ENCODE data around the gene NHEJ1.
A peak's percentile ranks its signal among the peaks of the same experiment; 100 is the strongest.

The NHEJ1 gene

DNA sequence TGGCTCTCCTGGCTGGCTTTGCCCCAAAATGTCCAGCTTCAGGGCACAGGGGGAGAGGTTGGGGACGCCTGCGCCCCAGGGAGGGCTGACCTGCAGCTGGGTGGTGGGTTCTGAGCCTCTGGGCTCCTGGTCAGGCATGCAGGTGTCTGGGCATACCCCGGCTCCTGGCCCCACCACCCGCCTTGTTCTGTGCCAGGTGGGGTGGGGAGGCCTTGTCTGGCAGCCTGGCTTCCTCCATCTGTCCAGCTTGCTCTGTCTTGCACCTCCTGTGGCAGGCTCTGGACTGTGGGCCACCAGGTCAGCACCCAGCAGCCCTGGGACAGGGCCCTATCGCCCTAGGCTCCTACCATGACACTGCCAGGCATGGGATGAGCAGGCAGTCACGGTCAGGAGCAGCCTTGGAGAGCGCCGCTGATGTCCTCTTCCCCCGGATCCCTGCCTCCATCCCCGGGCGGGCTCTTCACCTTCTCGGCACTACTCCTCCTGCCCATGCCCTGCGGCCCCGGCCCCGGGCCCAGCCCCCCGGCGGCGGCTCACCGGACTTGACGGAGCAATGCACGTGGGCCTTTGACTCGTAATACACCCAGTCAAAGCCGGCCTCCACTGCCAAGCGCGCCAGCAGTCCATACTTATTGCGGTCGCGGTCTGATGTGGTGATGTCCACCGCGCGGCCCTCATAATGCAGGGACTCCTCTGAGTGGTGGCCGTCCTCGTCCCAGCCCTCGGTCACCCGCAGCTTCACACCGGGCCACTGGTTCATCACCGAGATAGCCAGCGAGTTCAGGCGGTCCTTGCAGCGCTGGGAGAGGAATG is 103.5 kb downstream of the NHEJ1 start:
- DNase-seq = no peak

DNA sequence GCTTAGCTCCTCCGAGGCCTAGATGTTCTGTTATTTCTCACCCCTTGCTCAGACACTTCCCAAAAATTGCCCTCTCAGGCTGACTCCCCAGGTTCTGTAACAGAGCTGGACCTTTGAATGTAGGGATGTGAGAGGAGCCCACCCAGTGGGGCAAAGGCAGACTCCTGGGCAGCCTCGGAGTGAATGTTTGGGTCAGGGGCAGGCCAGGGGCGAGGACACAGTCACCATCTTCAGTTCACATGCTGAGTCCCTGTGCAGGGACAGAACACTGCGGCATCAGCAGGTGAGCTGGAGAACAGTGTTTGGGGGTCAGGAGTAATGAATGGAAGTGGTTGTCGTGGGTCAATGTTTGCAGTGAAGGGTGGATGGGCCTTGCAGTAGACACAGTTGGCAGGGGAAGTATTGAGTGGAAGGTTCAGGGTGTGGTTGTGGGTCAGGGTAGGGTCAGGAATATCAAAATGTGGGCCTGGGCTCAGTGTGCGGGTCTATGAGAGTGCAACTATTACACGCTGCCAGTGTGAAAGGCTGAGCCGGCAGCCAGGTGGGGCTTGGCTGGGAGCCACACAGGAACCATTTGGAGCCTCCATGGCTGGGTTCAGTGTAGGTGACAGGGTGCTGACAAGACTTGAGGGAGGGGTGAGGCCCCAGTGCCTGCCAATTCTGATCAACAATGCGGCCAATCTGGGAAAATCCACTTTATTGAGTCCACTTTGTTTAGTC is 104.3 kb downstream of the NHEJ1 start:
- no peak for DNase-seq

DNA sequence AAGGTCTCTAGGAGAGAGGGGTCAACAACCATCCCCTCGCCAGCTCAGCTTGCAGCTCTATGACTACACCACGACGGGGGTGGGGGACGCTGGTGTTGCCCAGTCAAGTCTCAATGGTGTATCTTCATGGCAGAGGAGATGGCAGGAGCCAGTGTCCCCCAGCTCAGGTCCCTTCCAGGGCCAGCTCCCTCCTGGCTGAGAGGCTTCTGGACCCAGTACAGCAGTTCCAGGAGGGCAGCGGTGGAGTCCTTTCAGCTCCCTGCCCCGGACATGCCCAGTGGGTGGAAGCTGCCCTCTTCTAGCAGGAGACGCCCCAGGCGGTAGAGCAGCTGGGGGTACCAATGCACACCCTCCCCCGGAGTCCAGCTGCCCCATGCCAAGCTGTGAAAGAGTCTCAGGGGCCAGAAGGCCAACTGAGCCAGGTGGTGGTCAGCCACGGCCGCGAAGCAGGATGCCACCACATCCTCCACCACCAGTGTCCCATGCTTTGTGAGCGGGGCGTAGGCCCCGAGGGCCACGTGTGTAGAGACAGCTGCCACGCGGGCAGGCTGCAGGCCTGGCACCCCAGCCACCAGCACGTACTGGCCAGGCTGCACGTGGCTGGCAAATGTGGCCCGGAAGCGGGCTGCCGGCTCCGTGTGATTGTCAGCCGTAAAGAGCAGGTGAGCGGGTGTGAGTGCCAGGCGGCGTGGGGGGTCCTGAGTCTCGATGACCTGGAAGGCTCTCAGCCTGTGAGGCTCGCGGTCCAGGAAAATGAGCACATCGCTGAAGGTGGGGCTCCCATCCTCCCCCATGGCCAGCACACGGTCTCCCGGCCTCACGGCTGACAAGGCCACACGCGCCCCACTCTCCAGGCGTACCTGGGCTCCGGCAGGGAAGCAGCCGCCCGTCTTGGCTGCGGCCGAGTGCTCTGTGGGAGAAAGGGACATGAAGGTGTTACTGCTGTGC is 105.4 kb downstream of the NHEJ1 start:
- no peak for DNase-seq

DNA sequence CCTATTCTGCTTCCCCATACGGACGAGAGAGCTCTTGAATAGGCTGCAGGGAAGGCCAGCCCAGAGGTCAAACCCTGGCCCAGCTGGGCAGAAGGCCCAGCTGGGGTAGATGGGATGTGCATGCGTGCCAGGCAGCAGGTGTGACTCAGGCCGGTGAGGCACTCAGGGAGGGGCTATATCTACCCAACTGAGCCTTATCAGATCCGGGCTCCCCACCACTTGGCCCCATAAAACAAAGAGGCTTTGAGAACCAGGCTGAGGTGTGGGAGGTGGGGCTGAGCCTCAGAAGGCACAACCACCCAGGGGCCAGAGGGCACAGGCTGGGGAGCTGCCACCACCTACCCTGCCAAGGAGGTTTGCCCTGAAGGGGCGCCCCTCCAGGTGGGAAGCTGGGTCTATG is 111.3 kb downstream of the NHEJ1 start:
- no peak for DNase-seq

DNA sequence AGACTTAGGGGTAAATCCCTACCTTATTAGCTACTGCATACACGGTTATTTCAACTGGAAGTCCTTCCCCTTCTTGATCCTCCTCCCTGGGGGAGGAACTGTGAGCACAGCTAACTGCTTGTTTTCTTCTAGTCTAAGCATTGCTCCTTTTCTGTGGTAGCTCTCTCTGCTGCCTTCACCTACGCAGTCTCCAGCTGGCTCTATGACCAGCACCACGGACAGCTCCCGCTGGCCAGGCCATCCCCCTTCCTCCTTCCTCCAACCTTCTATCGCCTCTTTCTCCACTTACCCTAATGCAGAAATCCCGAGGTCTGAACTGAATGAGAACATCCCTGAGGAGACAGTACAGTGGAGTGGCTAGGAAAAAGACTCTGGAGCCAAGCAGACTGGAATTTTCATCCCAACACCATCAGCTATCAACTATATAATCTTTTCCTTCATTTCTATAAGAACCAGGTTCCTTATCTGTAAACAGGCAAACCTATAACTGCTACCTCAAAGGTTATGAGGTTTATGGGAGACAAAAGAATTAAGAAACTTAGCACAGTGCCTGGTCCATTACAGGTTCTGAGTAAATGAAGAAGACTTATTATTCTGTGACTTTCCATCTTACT is 114.6 kb downstream of the NHEJ1 start:
- DNase-seq = no peak

DNA sequence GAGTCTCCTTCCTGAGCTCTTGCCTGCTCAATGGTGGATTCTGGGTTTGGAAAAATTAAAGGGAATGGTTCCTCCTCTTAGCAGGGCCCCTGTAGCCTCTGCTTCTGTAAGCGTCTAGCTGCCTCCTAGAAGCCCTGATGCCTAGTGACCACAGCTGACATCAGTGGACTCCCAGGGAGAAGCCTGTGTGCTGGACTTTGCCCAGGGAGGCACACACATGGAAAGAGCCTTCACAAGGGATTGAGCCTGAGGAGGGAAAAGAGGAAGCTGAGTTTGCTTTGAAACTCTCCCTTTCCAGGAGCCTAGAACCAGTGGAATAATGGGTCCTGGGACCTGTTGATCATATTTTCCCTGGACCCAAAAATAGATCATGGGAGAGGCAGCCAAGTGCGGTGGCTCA is 117.9 kb downstream of the NHEJ1 start:
- no peak for DNase-seq

DNA sequence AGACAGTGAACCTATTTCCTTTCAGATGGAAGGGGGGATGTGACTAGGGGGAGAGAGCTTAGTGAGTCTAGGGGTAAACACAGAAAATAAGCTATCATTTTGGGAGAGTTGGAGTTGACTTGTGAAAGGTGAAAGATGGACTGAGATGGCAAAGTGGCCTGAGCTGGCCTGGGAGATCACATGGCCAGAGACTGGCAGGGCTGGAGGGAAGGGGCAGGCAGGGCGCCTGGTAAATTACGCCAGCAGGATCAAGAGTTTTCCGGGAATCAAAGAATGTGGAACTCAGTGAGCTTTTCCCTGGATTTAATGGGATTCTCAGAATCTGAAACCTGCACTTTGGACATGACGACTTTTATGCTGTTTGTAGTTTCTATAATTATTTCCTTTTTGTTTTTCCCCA is 118.5 kb downstream of the NHEJ1 start:
- no peak for DNase-seq

DNA sequence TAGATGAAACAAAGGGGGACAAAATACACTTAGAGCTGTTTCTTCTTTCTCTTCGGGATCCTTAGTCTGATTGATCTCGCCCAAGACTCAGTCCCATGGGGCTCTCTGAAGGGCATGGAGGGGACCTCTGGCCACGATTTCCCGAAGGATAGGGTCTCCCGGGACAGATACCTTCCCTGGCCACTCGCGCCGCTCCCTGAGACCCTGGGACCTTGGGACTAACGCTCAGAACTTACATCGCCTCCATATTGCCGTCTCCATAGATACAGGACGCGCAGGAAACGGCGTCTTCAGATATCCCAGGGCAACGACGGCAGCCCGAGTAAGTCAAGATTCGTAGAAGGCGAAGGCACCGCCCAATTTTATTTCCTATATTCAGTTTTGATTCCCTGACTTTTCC is 119.4 kb downstream of the NHEJ1 start, which contains the start of gene CFAP65:
Gene CFAP65 (minus strand): TSS at position 265 of the 400 bp plus-strand sequence. CDS start 2,468 bp downstream, outside the sequence.
- DNase-seq = no peak

DNA sequence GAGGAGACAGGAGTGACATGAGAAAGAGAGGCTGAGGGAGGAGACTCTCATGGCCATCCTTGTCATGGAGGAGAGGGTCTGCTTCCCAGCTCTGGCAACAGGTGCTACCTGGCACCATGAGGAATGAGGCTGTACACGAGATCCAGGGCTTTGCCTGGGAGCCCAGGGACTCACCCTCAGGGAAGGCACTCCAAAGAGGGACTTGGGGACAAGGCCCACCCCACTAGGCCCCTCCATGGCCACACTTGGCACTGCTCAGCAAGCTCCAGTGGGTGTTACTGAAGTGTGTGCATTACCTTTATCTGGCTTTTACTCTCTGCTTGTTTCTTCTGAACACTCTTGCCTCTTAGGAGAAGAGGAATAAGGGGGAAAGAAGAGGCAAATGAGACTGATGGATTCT is 122.0 kb downstream of the NHEJ1 start:
- DNase-seq = no peak

DNA sequence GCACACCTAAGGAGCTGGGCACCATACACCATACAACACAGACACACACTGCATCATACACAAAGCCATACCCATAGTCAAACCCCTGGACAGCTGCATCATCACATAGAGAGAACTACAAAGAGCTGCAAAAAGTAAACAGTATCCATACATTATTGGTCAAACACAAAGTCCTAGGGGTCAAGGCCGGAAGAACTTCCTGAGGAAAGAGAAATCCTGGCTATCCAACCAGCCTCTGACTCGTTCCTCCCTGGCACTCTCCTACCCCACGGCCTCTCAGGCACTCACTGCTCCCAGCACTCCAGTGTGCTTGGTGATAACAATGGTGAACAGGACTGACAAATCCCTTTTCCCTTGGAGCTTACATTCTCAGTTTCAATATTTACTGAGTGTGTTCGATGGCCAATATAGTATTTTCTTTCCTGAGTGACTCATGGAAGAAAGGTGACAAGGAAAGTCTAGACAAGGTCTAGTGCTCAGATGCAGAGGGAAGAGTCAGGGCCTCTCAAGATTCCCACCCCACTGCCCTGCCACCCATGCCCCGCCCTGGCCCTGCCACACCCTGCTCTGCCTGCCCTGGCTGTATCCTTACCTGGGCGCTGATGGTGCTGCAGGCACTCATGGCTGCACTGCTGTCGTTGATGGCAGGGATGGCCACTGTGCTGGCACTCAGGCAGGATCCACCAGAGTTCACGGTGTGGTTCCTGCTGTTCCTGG is 122.7 kb downstream of the NHEJ1 start:
- DNase-seq = no peak

DNA sequence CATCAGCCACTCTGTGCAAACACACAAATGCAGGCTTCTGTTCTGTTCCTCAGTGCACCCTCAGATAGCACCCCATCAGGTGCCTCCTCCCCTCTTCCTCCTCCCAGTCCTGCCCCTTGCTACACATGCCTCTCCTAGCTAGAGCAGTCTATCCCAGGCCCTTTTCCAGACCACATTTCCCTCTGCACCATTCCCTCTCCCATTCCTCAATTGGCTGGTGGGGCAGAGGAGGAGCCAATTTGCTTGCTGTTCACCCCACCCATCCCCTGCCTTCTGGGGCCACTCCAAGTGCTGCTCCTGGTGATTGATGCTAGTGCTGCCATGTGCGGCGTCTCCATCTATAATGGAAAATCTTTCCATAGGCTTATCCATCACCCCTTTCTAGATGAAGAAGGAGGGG is 124.7 kb downstream of the NHEJ1 start:
- no peak for DNase-seq

DNA sequence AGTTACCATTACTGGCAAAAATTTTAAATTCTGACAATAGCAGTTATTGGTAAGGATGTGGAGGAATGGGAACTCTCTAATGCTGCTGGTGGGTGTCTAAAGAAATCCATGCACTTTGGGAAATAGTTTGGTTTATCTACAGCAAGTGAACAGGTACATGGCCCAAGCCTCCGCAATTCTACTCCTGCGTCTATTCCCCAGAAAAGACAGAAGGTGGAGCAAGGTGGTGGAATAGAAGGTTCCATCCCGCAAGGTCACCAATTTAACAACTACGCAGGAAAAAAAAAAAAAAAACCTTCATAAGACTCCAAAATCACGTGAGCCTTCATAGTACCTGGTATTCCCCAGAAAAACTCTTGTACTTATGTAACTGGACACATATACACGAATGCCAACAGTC is 125.8 kb downstream of the NHEJ1 start:
- no peak for DNase-seq

DNA sequence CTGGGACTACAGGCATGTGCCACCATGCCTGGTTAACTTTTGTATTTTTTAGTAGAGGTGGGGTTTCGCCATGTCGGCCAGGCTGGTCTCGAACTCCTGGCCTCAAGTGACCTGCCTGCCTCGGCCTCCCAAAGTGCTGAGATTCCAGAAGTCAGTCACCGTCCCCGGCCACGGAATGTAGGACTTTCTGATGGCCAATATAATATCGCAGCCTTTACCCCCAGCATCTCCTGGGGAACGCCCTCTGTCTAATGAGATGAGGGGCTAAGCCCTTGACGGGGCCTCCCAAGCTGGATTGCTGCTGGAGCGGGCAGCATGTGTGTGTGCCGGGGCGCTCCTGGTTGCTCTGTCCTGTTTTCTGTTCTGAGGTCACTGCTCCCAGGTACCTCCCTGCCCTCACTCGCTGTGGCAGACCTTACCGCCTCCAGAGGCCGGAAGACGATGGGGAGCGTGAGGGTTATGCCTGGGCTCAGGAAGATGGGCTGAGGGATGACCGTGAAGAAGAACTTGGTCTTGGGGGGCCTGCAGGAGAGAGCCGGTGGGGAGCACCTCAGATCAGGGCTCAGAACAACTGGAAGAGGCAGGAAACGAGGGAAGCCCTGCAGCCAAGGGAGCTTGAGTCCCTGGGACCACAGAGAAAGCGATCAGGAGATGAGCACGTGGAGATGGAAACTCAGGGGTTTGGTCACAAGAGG is 128.4 kb downstream of the NHEJ1 start:
- DNase-seq = no peak

DNA sequence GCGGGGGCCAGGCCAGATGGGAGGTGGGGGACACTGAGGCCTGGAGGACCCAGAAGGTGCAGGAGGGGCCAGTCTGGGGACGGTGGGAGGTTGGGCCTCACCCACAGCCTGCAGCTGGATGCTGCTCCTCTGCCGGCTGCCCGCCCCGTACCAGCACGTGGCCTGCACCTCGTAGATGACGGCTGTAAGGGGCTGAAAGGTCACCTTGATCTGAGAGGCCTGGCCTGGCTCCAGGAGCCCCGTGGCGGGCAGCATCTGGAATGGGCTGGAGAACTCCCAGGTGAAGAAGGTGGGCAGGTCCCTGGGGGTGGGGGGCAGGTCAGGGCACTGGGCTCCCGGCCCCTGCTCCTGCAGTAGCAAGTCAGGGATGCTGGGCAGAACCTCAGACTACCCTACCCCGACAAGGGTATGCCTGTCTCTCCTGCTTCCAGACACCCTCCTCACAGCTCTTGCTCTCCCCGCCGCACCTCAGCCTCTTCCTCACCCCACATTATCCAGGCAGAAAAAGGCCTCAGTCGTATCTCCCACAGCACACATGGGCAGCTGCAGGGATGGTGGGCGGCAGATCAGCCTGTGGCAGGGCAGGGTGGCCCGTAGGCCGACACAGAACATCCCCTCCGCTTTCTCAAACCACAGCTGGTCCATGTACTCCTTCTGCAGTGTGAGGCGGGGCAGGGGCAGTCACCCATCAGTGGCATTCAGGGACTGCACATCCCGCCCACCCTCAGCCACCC is 129.4 kb downstream of the NHEJ1 start:
- DNase-seq = no peak

DNA sequence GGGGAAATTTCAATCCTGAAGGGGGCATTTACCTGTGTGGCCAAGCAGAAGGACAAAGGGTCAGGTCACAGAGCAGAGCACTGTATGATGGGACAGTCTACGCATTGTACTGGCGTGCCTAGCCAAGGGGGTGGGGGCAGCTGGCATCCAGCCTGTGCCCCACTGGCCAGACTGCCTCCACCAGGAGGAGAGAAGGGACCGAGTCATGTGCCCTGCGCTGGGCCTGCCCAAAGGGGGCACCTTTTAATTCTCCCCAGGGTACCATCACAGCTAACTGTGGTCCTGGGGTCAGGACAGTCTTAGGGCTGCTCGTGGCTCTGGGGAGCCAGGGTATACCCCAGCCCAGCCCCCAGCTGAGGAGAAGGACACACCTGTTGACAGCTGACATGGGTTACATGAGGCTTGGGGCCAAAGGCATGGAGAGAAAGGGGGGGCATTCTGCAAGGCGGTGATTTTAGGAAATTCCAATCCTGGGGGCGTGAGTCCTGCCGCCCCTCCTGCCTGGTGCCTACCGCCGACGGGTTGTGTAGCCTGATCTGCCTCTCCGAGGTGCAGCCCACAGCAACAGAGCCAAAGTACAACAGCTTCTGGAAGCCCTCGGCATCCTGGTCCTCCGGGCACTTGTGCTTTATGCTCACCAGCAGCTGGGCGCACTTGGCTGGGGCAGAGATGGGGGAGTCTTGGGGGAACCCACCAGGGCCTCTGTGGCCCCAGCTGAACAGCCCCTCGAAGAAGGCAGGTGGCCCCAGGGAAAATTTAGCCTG is 130.3 kb downstream of the NHEJ1 start:
- DNase-seq = no peak

DNA sequence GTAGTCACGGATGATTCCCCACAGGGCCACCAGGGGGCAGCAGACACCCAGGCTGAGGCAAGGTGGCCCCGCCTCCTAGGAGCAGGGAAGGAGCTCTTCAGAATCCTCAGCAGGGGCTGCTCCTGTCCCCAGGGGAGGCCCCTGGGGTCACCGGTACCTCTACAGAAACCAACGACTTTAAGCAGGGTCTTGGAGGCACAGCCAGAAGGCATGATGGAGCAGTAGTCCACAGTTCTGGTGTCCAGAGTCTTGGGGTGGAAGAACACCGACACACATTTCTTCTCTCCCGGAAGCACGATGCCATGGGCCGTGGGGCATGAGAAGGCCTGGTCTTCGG is 130.8 kb downstream of the NHEJ1 start:
- peak; percentile 60 for DNase-seq

DNA sequence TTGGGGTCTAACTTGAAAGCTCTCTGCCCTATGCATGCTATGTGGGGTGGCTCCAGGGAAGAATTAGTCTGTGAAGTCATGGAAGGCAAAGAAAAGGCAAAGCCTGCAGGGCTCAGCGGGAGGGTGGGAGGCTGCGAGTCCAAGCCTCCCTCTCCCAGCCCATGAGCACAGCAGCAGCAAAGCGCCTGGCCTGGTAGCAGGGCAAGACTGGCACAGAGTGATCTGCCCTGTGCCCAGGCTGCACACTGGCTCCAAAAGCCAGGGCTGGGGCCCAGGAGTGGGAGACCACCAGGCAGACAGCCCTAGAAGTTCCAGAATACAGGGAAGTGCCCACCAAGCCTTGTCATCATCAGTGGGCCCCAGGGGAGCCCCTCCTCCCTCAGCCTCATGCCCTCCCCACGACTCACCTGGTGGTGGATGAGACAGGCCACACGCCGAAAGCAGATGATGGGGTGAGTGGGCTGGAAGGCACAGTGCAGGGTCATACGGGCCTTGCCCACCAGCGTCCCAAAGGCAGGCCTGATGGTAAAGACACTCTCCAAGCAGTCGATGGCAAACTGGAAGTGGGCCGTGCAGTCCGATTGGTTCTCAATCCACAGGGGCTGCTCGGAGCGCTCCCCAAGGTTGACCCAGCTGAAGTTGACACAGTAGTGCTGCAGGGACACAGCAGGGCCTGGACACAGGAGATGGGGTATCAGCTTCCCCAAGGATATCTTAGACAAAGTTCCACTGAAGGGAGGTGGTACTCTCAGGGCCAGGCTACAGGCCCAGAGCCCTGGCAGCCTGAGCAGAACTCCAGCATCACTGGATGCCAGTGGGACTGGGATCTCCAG is 131.4 kb downstream of the NHEJ1 start:
- no peak for DNase-seq

DNA sequence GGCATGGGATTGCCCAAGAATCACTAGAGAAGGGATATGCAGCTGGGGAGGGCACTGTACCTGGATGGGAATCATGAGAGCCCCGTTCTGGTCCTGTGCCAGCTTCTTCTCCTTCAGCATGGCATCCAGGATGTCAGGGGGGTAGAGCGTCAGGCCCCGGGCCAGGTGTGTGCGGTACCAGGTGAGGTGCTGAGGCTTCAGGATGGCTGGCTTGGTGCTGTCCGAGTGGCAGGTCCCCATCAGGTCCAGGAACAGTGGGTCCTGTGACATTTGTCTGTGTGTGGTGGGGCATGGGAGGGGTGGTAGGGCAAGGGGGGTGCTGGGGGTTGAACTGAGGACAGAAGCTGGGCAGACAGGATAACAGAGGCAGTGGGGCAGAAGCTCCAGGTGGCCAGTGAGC is 132.5 kb downstream of the NHEJ1 start:
- DNase-seq = no peak

DNA sequence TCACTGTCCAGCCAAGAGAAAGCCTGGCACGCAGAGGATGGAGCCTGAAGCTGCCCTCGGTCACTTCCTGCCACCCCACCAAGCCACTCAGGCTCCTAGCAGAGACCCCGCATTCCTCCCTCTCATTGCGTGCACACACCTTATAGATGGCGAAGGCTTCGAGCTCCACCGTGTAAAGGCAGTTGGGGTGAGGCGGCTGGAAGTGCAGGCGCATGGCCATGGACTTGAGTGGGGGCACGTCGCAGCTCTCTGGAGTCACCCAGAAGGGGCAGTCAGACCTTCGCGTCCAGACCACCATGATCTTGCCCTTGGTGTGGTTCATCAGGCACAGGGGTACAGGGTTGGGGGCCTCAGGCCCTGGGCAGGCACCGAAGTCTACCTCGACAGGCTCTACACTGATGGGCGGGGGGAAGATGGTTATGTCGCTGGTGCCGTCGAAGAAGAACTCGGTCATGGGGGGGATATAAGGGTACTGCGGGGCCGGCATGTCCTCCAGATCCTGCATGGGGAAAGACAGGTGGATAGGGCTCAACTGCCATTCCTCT is 133.0 kb downstream of the NHEJ1 start:
- DNase-seq = no peak
